Neuronal stem cell (in vitro differentiated cells): ENCODE data around the gene RHO.

Experiments
- DNase-seq: peaks from one replicate; pipeline ENCODE4 v3.0.0-alpha.2; 2013; ENCODE audit warnings: low spot score
- H2AFZ ChIP-seq: one replicate; pipeline ENCODE4 v1.6.1; 2013; ENCODE audit warnings: mild to moderate bottlenecking, low read length, inconsistent platforms
- H2AK5ac ChIP-seq: 2 replicates; pipeline ENCODE4 v1.6.1; 2013; ENCODE audit warnings: low read depth, mild to moderate bottlenecking, inconsistent platforms, low read length, moderate library complexity, mixed read lengths
- H2BK120ac ChIP-seq: 2 replicates; pipeline ENCODE4 v1.6.1; 2013; ENCODE audit warnings: low read depth, mild to moderate bottlenecking, inconsistent platforms, low read length, moderate library complexity, mixed read lengths
- H2BK12ac ChIP-seq: one replicate; pipeline ENCODE4 v1.6.1; 2013; ENCODE audit warnings: low read length, inconsistent platforms
- H2BK15ac ChIP-seq: 2 replicates; pipeline ENCODE4 v1.6.1; 2013; ENCODE audit warnings: mild to moderate bottlenecking, low read length, inconsistent platforms, mixed read lengths
- H2BK5ac ChIP-seq: one replicate; pipeline ENCODE4 v1.6.1; 2013; ENCODE audit warnings: inconsistent platforms, mild to moderate bottlenecking, low read length, moderate library complexity
- H3K14ac ChIP-seq: one replicate; pipeline ENCODE4 v1.6.1; 2013; ENCODE audit warnings: low read length, inconsistent platforms
- H3K18ac ChIP-seq: 2 replicates; pipeline ENCODE4 v1.6.1; 2013; ENCODE audit warnings: low read length, inconsistent platforms
- H3K23ac ChIP-seq: 2 replicates; pipeline ENCODE4 v1.6.1; 2013; ENCODE audit warnings: low read depth, mild to moderate bottlenecking, mixed read lengths, low read length, inconsistent platforms; ENCODE audit not compliant: poor library complexity
- H3K27ac ChIP-seq: replicated peaks from 3 replicates; pipeline ENCODE4 v1.5.1; 2013; ENCODE audit warnings: low read length, inconsistent platforms
- H3K27me3 ChIP-seq, 3 experiments: 2 replicates each; pipeline ENCODE4 v1.6.1; 2013; ENCODE audit warnings: low read length in 3 of 3, mild to moderate bottlenecking in 2 of 3, inconsistent platforms in 1 of 3, low read depth in 1 of 3, mixed read lengths in 1 of 3, moderate library complexity in 1 of 3; ENCODE audit not compliant: control insufficient read depth in 3 of 3, insufficient read depth in 3 of 3
- H3K36me3 ChIP-seq, 2 donors: replicated peaks in 1 of 2; 2 replicates each; pipeline ENCODE4 v1.6.1; 2013; ENCODE audit warnings: low read length in 2 of 2; ENCODE audit not compliant: control insufficient read depth in 2 of 2, insufficient read depth in 2 of 2
- H3K4ac ChIP-seq: 2 replicates; pipeline ENCODE4 v1.6.1; 2013; ENCODE audit warnings: inconsistent platforms, mild to moderate bottlenecking, low read length, moderate library complexity
- H3K4me1 ChIP-seq, 2 donors: 1 replicate in 1 of 2; 2 replicates in 1 of 2; pipeline ENCODE4 v1.6.1; 2013; ENCODE audit warnings: low read length in 2 of 2, low read depth in 1 of 2; ENCODE audit not compliant: control insufficient read depth in 2 of 2, insufficient read depth in 1 of 2
- H3K4me2 ChIP-seq: one replicate; pipeline ENCODE4 v1.6.1; 2013; ENCODE audit warnings: mild to moderate bottlenecking, low read length, inconsistent platforms; ENCODE audit not compliant: insufficient read depth, poor library complexity, severe bottlenecking
- H3K4me3 ChIP-seq, 2 donors: 2 replicates each; pipeline ENCODE4 v1.5.1; 2013; ENCODE audit warnings: low read length in 2 of 2, mild to moderate bottlenecking in 2 of 2, inconsistent platforms in 1 of 2, moderate library complexity in 1 of 2
- H3K79me1 ChIP-seq: one replicate; pipeline ENCODE4 v1.6.1; 2013; ENCODE audit warnings: low read depth, mild to moderate bottlenecking, inconsistent platforms, low read length, moderate library complexity
- H3K9ac ChIP-seq: one replicate; pipeline ENCODE4 v1.6.1; 2013; ENCODE audit warnings: mild to moderate bottlenecking, low read depth, low read length, inconsistent platforms; ENCODE audit not compliant: poor library complexity
- H3K9me3 ChIP-seq, 2 donors: replicated peaks in 1 of 2; 2 replicates each; pipeline versions ENCODE3 to v1.6.1; 2013; ENCODE audit warnings: low read length in 2 of 2, mild to moderate bottlenecking in 2 of 2, inconsistent platforms in 1 of 2, low read depth in 1 of 2, mixed read lengths in 1 of 2, moderate library complexity in 1 of 2; ENCODE audit not compliant: control insufficient read depth in 2 of 2, insufficient read depth in 1 of 2
- H4K8ac ChIP-seq: one replicate; pipeline ENCODE4 v1.6.1; 2013; ENCODE audit warnings: low read depth, mild to moderate bottlenecking, inconsistent platforms, low read length, moderate library complexity
- H4K91ac ChIP-seq: one replicate; pipeline ENCODE4 v1.6.1; 2013; ENCODE audit warnings: low read length, low read depth, mild to moderate bottlenecking, inconsistent platforms; ENCODE audit not compliant: poor library complexity
- WGBS, 2 donors: extraction: QIAGEN DNeasy Blood & Tissue Kit; methylation state at CpG; one replicate each; pipeline ENCODE4 v1.1.7; 2013; ENCODE audit warnings: missing lambda C conversion rate in 2 of 2, mixed read lengths in 1 of 2; ENCODE audit not compliant: insufficient read length in 2 of 2, insufficient replicate concordance in 1 of 2; ENCODE audit errors: extremely low coverage in 2 of 2; 5-methylcytosine and 5-hydroxymethylcytosine counted together

The RHO gene

DNA sequence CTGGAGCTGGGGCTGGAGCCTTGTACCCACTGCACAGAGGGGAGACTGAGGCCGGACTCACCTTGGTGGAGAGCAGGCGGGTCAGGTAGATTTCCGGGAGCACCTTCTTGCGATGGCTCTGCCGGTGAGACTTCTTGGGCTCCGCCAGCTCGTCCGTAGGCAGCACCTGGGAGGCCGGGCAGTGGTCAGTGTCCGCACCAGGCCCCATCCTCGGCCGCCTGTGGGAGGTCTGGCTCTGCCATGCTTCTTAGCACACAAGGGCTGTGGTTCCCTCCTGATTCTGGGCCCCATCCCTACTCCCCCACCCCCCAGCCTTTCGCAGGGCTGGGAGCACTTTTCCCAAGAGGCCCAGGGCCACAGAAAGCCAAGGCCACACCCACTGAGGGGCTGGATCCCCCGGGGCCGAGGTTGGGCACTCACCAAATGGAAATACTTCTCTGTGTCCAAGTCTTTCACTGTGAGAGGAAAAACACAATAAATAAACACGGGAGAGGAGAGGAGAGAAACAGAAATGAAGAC lies 31.9 kb downstream of the RHO start:
- peak overlapping the region; percentile 70 for H2BK15ac ChIP-seq
- H3K27ac ChIP-seq: no peak overlapping the region
- H4K91ac ChIP-seq: no peak overlapping the region
- H3K27me3 ChIP-seq: no peaks in the 10 kb centered on the region
- no peak overlapping the region for H3K4ac ChIP-seq
- H3K79me1 ChIP-seq: no peaks in the 10 kb centered on the region
- H3K23ac ChIP-seq: no peak overlapping the region
- no CpG with 5 or more reads among the region's 16 CpGs for WGBS, 2 donors
- no peak overlapping the region for H4K8ac ChIP-seq
- no peak overlapping the region for H2BK120ac ChIP-seq
- no peak overlapping the region for H3K4me3 ChIP-seq
- H3K36me3 ChIP-seq: peaks cover 0 to 75% of the 10 kb centered on the region in 2 donors
- no peak overlapping the region for H3K4me2 ChIP-seq
- no peak overlapping the region for H3K9ac ChIP-seq
- no peak overlapping the region for H3K14ac ChIP-seq
- peaks cover 10 to 30% of the 10 kb centered on the region in 2 donors for H3K4me1 ChIP-seq
- H2AK5ac ChIP-seq: no peak overlapping the region
- H2BK5ac ChIP-seq: peak overlapping the region; percentile 26
- no peak for DNase-seq
- no peak overlapping the region for H2BK12ac ChIP-seq
- H3K9me3 ChIP-seq: no peaks in the 10 kb centered on the region
- H2AFZ ChIP-seq: peak overlapping the region; percentile 1
- peak overlapping the region; percentile 9 for H3K18ac ChIP-seq

DNA sequence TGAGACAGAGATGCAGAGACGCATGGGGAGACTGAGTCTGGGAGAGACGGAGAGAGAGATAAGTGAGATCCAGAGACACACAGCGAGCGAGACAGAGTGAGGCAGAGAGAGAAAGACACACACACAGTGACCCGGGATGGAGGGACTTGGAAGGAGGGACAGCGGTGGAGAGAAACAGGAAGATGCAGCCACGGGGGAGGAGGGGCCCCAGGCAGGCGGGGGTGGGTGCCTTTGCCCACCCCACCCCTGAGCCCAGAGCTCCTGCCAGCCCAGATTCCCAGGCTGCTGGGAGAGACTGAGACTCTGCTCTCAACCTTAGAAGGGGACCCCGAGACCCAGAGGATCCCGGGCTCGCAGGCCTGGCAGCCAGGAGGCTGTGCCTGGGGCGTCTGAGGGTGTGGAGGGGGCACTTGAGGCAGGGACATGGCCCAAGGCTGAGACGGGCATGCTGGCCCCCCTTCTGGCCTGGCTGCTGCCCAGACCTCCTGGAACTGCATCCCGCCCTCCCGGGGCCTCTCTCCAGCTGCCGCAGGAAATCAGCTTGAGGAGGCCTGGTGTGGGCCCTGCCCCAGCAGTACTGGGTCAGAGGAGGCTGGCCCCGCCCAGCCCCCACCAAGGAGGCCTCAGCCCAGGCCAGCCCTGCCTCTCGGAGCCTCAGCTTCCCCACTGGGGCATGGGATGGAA lies 32.6 kb downstream of the RHO start:
- peak overlapping the region; percentile 84 for H3K18ac ChIP-seq
- H3K4ac ChIP-seq: no peak overlapping the region
- H2BK120ac ChIP-seq: peak overlapping the region; percentile 21
- H3K4me2 ChIP-seq: no peak overlapping the region
- no peak overlapping the region for H4K91ac ChIP-seq
- no peak overlapping the region for H3K27ac ChIP-seq
- no CpG with 5 or more reads among the region's 18 CpGs for WGBS, 2 donors
- peak overlapping the region; percentile 10 for H3K23ac ChIP-seq
- DNase-seq: no peak
- no peak overlapping the region for H2BK12ac ChIP-seq
- H2AFZ ChIP-seq: peak overlapping the region; percentile 1
- no peaks in the 10 kb centered on the region for H3K9me3 ChIP-seq
- H3K4me1 ChIP-seq: peaks cover 10 to 30% of the 10 kb centered on the region in 2 donors
- H3K79me1 ChIP-seq: no peaks in the 10 kb centered on the region
- peak overlapping the region; percentile 70 for H2BK15ac ChIP-seq
- no peak overlapping the region for H3K4me3 ChIP-seq
- H3K14ac ChIP-seq: no peak overlapping the region
- H3K9ac ChIP-seq: no peak overlapping the region
- no peak overlapping the region for H4K8ac ChIP-seq
- H2BK5ac ChIP-seq: no peak overlapping the region
- peak overlapping the region; percentile 47 for H2AK5ac ChIP-seq
- H3K36me3 ChIP-seq: peaks cover 0 to 75% of the 10 kb centered on the region in 2 donors
- H3K27me3 ChIP-seq: no peaks in the 10 kb centered on the region

DNA sequence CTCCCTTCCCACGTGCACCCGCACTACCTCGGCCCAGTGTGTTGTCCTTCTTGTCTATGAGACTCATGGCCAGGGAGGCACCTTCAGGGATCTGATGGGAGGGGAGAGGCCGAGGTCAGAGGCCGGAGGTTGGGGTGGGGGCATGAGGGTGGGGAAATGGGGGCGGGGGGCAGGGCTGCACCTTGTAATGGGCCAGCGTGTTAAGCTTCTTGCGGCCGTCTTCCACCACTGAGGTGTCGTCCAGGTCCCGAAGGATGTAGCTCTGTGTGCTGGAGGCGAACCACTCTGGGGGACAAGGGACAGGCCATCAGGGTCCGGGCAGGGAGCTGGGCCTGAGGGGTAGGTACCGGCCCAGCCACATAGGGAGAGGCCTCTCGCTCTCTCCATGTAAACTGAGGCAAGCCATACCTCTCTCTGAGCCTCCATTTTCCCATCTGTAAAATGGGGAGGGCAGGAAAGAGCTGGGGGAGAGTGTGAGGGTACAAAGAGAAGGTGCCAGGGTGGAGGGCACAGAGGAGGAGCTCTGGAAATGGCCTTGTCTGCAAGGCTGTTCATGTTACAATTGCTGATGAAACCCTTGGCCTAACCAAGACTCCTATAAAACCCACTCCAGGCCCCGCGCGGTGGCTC lies 33.3 kb downstream of the RHO start:
- H3K18ac ChIP-seq: peak overlapping the region; percentile 50
- H3K23ac ChIP-seq: peak overlapping the region; percentile 47
- no peaks in the 10 kb centered on the region for H3K27me3 ChIP-seq
- peaks cover 0 to 69% of the 10 kb centered on the region in 2 donors for H3K36me3 ChIP-seq
- H3K14ac ChIP-seq: no peak overlapping the region
- H2BK12ac ChIP-seq: no peak overlapping the region
- no peak overlapping the region for H3K4ac ChIP-seq
- no peaks in the 10 kb centered on the region for H3K9me3 ChIP-seq
- no peak overlapping the region for H2BK120ac ChIP-seq
- H3K27ac ChIP-seq: no peak overlapping the region
- no peak overlapping the region for H3K9ac ChIP-seq
- no peak overlapping the region for H4K91ac ChIP-seq
- no CpG with 5 or more reads among the region's 18 CpGs for WGBS, 2 donors
- H3K4me1 ChIP-seq: peaks cover 10 to 30% of the 10 kb centered on the region in 2 donors
- no peak overlapping the region for H2AFZ ChIP-seq
- no peak for DNase-seq
- no peak overlapping the region for H2AK5ac ChIP-seq
- no peak overlapping the region for H4K8ac ChIP-seq
- peak overlapping the region; percentile 11 for H2BK15ac ChIP-seq
- H3K4me3 ChIP-seq: no peak overlapping the region
- no peak overlapping the region for H2BK5ac ChIP-seq
- H3K4me2 ChIP-seq: no peak overlapping the region
- no peaks in the 10 kb centered on the region for H3K79me1 ChIP-seq

DNA sequence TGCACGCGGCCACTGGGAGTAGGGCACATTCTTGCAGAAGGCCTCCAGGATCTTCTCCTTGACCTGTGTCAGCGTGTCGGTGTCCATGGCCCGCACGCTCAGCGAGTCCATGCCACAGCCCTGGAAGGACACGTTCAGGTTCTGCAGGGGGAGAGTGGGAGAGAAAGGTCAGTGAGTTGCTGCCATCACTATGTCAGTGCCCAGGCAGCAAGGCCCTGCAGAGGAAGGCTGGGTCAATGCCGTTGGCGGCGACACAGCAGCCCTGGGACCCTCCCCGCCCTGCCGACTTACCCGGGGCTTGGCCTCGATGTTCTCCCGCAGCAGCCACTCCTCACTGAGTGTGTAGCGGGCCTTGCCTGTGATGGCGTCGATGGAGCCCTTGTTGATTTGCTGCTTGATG lies 34.4 kb downstream of the RHO start:
- no peak overlapping the region for H3K14ac ChIP-seq
- H2BK120ac ChIP-seq: no peak overlapping the region
- H2BK5ac ChIP-seq: no peak overlapping the region
- H3K27me3 ChIP-seq: no peaks in the 10 kb centered on the region
- no peak overlapping the region for H3K4me3 ChIP-seq
- peak overlapping the region; percentile 34 for H3K23ac ChIP-seq
- H3K79me1 ChIP-seq: no peaks in the 10 kb centered on the region
- no peak overlapping the region for H3K27ac ChIP-seq
- peaks cover 10 to 23% of the 10 kb centered on the region in 2 donors for H3K4me1 ChIP-seq
- no peak overlapping the region for H2AK5ac ChIP-seq
- H4K91ac ChIP-seq: no peak overlapping the region
- H2BK12ac ChIP-seq: no peak overlapping the region
- H2BK15ac ChIP-seq: no peak overlapping the region
- H3K18ac ChIP-seq: peak overlapping the region; percentile 16
- no peak overlapping the region for H3K4ac ChIP-seq
- no peak overlapping the region for H2AFZ ChIP-seq
- no peaks in the 10 kb centered on the region for H3K9me3 ChIP-seq
- H3K36me3 ChIP-seq: peaks cover 0 to 59% of the 10 kb centered on the region in 2 donors
- DNase-seq: no peak
- H3K4me2 ChIP-seq: no peak overlapping the region
- H3K9ac ChIP-seq: no peak overlapping the region
- H4K8ac ChIP-seq: no peak overlapping the region
- WGBS, 2 donors: no CpG with 5 or more reads among the region's 19 CpGs
